Kidney tubule cell (primary cell): Measurements from ENCODE around the gene OR1I1.

Experiments used
- DNase-seq: peaks from one replicate; pipeline ENCODE4 v3.0.0-alpha.2; 2018; ENCODE audit warnings: low spot score

OR1I1 gene

GRCh38 chr19:15118789-15119494, 36.9 kb downstream of the OR1I1 start:
- no peak for DNase-seq

- DNase-seq = no peak
These were observed 38.4 kb downstream of the OR1I1 start for GRCh38 chr19:15120135-15121026.

GRCh38 chr19:15122331-15123030, 40.5 kb downstream of the OR1I1 start:
- no peak for DNase-seq

- DNase-seq = no peak
These were observed 41.2 kb downstream of the OR1I1 start for GRCh38 chr19:15123031-15123890.

- DNase-seq = no peak
These were observed 41.9 kb downstream of the OR1I1 start for GRCh38 chr19:15123900-15124299.

GRCh38 chr19:15124572-15125231, 42.7 kb downstream of the OR1I1 start:
- no peak for DNase-seq

- DNase-seq = peak; percentile 98
These were observed 43.4 kb downstream of the OR1I1 start for GRCh38 chr19:15125232-15126067.

- no peak for DNase-seq
These were observed 44.3 kb downstream of the OR1I1 start for GRCh38 chr19:15126131-15126910.

GRCh38 chr19:15128162-15128770, 46.3 kb downstream of the OR1I1 start:
- DNase-seq = no peak

GRCh38 chr19:15129856-15130585, 48.0 kb downstream of the OR1I1 start:
- peak; percentile 86 for DNase-seq

- no peak for DNase-seq
These were observed 54.4 kb downstream of the OR1I1 start for GRCh38 chr19:15136234-15136954.

- DNase-seq = no peak
These were observed 55.8 kb downstream of the OR1I1 start for GRCh38 chr19:15137777-15138176.

- no peak for DNase-seq
These were observed 56.4 kb downstream of the OR1I1 start for GRCh38 chr19:15138427-15138826.

GRCh38 chr19:15141143-15141542, 59.1 kb downstream of the OR1I1 start:
- no peak for DNase-seq

GRCh38 chr19:15142313-15142712, 60.3 kb downstream of the OR1I1 start:
- DNase-seq = no peak
